ENCODE results near the gene TMEM217. TPM values are rescaled to one million over a fixed set of nuclear protein-coding genes. Genes with fewer than 3 reads are reported as not detected.

Gene TMEM217
- total RNA-seq, 1 experiment from 2014 or later = 3.4 TPM

GRCh38 chr6:37169496-37170272 is 88.3 kb downstream of the TMEM217 start, which contains the start of gene PIM1:
Gene PIM1 (plus strand): TSS chr6:37170152. CDS start chr6:37170576, 424 bp downstream.
- peak; percentile 88 for DNase-seq (ENCODE audit: low read depth)

- DNase-seq (ENCODE audit: low read depth) = no peak
Measured at GRCh38 chr6:37168811-37169495, 89.0 kb downstream of the TMEM217 start.

GRCh38 chr6:37168163-37168758 is 89.7 kb downstream of the TMEM217 start:
- DNase-seq (ENCODE audit: low read depth) = no peak

- no peak for DNase-seq (ENCODE audit: low read depth)
Measured at GRCh38 chr6:37162740-37163139, 95.2 kb downstream of the TMEM217 start.

Small RNA genes lying within 50 kb of the gene (small RNA-seq; reads per million reads assigned to genes)
- not detected for gene AL096712.1

Other genes starting within 250 kb of the TMEM217 start
- gene PIM1, start 88.0 kb downstream of the TMEM217 start, total RNA-seq (2014; rRNA removed; shearing (Covaris generic)) = 9.3 and 10.9 TPM in 2 replicates
- 5.1 and 8.3 TPM in 2 replicates for gene TBC1D22B, start 372 bp downstream of the TMEM217 start, total RNA-seq (2014; rRNA removed; shearing (Covaris generic))
- 22.5 and 23.8 TPM in 2 replicates for gene RNF8, start 95.8 kb upstream of the TMEM217 start, total RNA-seq (2014; rRNA removed; shearing (Covaris generic))
- gene CMTR1, start 175.1 kb upstream of the TMEM217 start, total RNA-seq (2014; rRNA removed; shearing (Covaris generic)) = 25.7 and 27.3 TPM in 2 replicates
- gene CCDC167, start 241.7 kb upstream of the TMEM217 start, total RNA-seq (2014; rRNA removed; shearing (Covaris generic)) = 19.5 and 33.1 TPM in 2 replicates

Measured in HT1080 (cell line).